ENCODE data around the gene CALD1.

The CALD1 gene

DNA sequence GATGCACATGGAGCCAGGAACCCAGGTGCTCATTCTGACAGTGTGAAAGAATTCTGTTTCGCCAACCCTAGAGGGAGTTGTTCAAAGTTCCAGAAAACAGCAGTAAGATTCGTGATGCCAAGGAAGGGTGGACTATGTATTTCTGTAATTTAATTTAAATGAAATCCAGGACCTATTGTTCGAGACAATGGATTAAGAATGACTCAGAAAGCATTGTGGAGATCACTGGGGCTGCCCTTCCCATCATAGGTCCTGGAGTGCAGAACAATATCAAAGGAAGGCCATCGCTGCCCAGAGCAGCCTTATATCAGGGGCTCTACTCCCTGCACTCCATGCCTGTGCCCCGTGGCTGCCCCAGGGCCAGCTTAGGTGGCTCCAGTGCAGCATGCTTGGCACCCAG lies 32.1 kb upstream of the CALD1 start:
- H3K4me3 ChIP-seq (ENCODE audit: low read depth, low read length), result no peak overlapping the region
- no peak for TF ChIP-seq CTCF (IDR thresholded peaks at IDR 0.05; ENCODE audit: borderline replicate concordance, insufficient read depth, low read depth, low read length)

GRCh38 chr7:134750083-134751062 lies 29.1 kb upstream of the CALD1 start:
- H3K4me3 ChIP-seq (ENCODE audit: low read depth, low read length), result no peak overlapping the region
- TF ChIP-seq CTCF (IDR thresholded peaks at IDR 0.05; ENCODE audit: borderline replicate concordance, insufficient read depth, low read depth, low read length), result peak; percentile 94

DNA sequence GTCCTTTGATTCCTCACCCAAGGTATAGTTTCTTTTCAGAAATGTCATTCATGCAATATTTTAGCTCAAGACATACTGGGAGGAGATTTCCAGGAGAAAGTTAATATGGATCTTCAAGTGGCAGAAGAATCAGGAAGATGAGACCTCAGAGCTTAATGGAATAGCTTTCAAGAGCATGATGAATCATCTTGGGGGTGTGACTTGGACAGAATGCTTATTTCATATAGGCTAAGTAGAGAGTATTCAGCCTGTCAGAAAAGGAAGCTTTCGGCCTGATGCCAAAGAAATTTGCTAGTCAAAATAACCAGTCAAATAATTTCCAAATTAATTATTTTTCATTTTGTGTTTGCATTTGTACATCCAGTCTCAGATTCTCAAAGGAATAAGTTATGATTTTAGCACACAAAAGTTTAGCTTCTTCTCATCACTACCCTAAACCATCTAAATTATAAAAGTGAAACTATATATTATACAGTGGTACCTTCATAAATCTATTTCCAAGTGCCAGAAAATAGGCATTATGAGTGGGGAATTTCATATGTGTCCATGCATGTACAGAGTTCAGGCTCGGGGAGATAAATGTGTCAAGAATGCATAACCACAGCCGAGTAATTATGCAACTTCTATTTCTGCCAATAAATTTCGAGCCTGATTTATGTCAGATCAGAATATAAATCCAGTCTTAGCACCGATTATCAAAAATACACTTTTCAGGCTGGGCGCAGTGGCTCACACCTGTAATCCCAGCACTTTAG lies 27.3 kb upstream of the CALD1 start:
- H3K4me3 ChIP-seq (ENCODE audit: low read depth, low read length), result no peak overlapping the region
- no peak for TF ChIP-seq CTCF (IDR thresholded peaks at IDR 0.05; ENCODE audit: borderline replicate concordance, insufficient read depth, low read depth, low read length)

GRCh38 chr7:134755422-134756022 lies 23.9 kb upstream of the CALD1 start:
- TF ChIP-seq CTCF (IDR thresholded peaks at IDR 0.05; ENCODE audit: borderline replicate concordance, insufficient read depth, low read depth, low read length), result peak; percentile 32; the same call in 1 of the 2 replicates
- H3K4me3 ChIP-seq (ENCODE audit: low read depth, low read length), result no peak overlapping the region

DNA sequence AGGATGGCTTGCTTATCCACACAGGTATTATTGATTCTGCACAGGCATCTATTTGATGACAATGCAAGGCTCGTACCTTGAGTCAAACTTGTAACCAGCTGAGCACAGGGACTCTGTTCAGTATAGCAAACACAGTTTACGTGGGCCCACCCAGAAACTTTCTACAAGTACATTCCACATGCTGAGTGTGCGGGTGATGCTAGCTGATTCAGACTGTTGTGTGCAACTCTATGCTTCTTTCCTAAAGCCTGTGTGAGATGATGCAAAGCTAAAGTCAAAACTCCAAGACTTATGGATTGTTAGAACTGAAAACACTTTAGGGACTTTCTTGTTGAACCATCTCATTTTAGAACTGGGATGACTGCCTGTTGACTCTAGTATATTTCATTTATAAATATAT lies 21.5 kb upstream of the CALD1 start:
- no peak for TF ChIP-seq CTCF (IDR thresholded peaks at IDR 0.05; ENCODE audit: borderline replicate concordance, insufficient read depth, low read depth, low read length)
- H3K4me3 ChIP-seq (ENCODE audit: low read depth, low read length), result no peak overlapping the region

- no peak for TF ChIP-seq CTCF (IDR thresholded peaks at IDR 0.05; ENCODE audit: borderline replicate concordance, insufficient read depth, low read depth, low read length)
- no peak overlapping the region for H3K4me3 ChIP-seq (ENCODE audit: low read depth, low read length)
Observed at GRCh38 chr7:134758981-134759380, 20.5 kb upstream of the CALD1 start.
